IPS DF 4.7 (cell line): ENCODE data around the gene MSI2.

Experiments used
- DNase-seq: peaks from one replicate; pipeline ENCODE4 v3.0.0-alpha.2; 2013; ENCODE audit warnings: low spot score; ENCODE audit errors: extremely low read depth

Gene MSI2

DNA sequence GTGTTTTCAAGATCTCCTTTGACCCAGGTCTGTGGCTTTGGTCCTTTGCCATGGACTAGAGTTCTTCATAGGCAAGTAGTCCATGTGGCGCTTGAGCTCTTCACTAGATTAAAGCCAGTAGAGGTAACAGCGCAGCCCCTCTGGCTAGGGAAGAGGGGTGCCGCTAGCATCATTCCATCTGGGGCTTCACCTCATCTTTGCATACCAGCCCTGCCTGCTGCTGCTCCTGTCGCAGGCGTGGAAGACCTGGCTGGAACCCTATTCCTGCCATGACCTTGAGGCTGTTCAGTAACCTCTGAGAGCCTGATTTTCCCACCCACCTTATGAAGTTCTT, 198.4 kb downstream of the MSI2 start:
- DNase-seq, result no peak

DNA sequence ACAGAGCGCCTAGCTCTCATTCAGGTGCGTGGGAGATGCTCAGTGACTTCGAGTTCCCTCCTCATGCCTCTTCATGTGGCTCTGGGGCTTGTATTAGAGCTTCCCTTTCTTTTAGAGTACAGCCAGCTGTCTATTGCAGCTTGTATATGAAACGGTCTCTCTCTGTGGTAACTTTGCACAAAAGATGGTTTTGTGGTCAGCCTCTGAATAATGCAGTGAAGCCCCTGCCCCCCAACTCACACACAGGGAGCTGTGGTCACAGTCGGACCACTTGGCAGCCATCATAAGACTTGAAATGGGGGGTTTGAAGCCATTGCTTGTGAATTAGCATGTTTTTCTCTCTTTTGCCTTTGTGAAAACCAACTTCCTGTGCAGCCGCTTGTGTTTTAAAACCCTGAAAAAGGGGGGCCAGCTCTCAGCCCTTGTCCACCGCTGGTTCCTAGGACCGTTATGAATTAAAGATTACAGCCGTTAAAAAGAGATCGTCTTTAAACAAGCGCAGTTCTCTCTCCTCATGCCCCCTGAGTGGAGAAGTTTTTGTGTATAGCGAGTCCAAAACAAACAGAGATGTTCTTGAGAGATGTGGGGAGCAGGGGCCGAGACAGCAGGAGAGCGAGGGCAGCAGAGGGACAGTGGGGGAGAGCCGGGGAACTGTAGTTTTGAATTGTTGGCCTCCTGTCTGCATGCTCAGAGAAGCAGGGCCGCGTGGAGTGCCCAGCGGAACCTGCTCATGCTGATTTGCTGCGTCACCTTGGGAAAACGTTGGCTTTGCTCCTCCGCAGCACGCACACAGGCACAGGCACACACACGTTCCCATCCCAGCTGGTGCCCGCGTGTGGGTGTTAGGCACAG, 199.0 kb downstream of the MSI2 start:
- no peak for DNase-seq

DNA sequence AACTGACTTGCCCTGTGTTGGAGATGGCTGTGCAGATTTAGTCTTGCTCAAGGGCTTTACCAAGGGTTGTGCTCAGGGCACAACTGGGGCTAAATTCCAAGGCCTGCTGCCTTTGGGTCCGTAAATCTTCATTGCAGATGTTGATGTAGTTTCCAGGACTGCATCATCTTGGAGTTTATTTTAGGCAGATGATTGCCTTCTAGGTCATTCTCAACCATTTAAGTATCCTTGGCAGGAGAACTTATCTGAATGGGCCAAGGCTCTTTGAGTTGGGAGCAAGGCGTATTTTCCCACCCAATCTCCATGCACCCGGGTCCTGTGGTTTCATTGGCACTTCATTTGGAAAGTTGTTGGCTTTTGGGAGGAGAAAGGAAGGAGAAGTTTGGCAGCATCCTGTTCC, 200.3 kb downstream of the MSI2 start:
- DNase-seq, result no peak

DNA sequence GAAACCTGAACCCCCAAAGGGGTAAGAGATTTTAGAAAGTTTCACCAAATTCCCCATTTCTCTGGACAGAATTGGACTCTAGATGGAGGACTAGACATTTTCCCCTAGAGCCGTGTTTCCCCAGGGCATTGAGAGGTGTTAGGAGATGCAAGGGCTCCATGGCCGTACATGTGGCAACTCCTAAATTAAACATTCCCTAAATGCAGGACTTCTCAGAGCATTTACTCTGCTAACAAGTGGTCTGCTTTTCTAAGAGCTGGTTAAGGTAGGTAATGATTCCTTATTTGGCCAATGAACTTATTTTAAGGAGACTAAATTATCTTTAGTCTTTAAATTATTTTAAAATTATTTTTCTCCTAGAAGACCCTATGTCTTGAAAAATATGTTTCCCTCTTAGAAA, 200.9 kb downstream of the MSI2 start:
- no peak for DNase-seq

DNA sequence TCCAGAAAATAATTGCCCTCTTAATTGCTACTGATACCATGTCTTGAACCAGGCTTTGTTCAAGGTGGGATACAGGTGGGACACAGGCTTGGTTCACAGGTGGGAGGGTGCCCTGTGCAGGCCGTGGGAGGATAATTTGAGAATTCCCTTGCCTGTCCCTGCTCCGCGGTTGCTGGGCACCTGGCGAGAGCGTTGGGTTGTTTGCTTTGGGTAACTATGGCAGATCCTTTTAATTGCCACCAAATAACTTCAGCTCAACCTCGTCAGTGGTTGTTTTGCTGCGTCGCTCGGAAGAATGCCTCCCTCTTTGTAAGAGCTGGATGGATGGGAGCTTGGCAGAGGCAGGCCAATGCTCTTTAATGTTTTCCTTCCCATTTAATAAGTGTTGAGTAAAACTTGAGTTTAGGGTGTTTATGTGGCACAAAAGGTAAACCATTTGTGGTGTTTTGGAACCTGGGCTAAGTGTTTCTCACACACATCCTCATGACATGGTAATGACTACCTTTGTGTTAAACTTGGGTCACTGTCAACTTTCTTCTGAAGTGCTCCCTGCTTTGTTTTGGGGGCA, 202.5 kb downstream of the MSI2 start:
- DNase-seq, result no peak

DNA sequence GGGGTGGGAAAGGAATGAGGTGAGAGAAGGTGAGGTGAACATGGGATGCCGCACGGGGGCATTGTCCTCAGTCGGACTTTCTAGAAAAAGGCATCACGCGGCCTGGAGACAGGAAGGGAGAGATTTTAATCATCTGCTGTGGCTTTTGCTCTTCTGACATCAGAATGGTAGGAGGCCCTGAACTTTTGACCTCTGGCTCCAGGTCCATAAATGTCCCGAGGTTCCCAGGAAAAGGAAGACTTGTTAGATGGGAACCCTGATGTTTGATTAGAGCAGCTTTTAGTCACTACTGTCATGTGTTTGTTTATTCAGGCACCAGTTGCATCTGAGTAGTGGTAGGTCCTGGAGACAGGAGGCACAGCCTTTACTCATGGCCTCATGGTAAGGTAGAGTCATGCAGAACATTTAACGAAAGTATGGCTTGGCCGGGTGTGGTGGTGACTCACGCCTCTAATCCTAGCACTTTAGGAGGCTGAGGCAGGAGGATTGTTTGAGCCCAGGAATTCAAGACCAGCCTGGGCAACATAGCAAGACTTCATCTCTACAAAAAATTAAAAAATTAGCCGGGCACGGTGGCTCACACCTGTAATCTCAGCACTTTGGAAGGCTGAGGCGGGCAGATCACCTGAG, 203.1 kb downstream of the MSI2 start:
- DNase-seq, result no peak

DNA sequence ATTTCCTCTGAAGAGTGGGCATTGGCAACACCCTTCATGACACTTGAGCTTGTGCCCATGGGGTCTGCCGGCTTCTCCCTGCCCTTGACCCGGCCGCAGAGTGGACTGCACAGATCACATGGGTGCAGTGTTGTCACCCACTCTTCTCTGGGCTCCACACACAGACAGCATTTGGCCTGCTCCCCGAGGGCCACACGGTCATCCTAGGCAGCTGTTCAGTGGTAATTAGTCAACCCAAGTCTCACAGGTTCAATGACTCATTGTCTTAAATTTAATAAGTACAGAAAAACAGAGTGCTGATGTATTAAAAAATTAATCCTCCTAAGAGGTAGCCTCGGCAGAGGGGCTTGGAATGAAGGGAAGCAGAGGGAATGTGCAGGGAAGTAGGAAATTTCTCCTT, 204.8 kb downstream of the MSI2 start:
- DNase-seq, result no peak

DNA sequence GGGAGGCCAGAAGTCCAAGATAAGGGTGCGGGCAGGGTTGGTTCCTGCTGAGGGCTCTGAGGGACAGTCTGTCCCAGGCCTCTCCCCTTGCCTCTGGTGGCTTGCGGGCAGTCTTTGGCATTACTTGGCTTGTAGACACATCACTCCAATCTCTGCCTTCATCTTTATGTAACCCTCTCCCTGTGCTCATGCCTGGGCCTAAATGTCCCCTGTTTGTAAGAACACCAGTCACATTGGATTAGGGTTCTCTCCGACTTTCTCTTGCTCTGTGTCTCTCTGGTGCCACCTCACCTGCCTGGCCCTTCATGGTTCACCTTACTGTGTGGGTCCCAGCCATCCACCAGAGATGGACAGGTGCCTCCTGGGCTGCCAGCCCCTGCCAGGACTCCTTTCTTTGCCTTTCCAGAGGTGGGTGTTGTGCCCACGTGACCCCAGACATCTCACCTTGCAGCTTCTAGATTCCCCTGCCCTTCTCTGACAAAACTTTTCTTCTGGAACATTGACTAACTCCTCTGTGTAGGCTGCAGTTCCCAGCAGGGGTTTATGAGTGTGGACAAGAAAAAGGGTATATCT, 205.8 kb downstream of the MSI2 start:
- no peak for DNase-seq

DNA sequence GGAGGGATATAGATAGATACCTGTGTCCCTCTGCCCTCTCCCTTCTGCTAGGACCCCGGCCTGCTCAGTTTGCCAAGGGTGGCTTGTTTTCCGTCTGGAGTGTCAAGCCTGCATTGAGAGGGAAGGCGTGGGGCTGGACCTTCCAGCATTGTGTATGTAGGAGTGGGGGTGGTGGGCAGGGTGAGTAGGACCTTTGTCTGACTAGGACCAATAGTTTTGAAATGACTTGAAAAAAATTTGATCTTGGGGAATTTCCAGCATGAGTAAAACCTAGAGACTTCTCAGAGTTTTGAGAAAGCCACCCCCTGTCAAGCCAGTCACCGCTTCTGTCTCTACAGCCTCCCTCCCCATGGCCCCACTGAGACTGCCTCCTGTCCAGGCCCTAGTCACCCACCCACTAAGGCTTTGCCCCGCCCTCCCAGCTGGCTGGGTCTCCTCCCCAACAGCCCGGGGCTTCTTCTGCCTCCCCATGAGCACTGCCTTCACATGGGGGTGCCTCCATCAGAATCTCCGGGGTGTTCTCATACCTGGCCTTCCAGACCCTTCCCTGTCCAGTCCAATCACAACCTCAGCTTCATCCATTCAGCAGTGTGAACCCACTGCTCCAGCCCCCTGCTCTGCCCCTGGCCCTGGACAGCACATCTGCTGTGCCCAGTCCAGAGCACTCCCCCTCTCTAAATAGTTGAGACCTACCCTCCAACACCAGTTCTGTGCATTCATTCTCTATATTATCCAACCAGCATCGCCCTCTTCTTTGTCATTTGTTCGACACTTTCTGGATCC, 207.0 kb downstream of the MSI2 start:
- DNase-seq, result no peak

DNA sequence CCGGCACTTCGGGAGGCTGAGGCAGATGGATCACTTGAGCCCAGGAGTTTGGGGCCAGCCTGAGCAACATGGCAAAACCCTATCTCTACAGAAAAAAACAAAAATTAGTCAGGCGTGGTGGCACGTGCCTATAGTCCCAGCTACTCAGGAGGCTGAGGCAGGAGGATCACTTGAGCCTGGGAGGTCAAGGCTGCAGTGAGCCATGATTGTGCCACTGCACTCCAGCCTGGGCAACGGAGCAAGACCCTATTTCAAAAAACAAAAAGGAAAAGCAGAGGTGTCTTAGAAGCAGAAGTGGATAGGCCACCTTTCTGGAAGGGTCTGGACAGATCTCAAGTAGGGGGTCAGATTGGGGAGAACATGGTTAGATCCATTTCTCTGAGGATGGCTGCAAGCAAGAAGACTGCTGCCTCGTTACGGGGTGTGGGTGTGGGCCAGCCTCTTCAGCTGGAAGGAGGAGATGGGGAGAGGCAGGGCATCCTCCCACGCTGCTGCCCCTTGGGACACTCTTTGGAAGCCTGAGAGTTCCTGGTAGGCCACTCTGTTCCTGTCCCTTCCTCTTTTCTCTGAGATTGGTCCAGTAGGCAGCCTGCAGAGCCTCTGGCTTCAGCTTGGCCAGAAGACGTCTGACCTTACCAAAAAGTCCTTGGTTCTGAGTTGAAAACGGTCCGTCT, 208.0 kb downstream of the MSI2 start:
- DNase-seq, result no peak

DNA sequence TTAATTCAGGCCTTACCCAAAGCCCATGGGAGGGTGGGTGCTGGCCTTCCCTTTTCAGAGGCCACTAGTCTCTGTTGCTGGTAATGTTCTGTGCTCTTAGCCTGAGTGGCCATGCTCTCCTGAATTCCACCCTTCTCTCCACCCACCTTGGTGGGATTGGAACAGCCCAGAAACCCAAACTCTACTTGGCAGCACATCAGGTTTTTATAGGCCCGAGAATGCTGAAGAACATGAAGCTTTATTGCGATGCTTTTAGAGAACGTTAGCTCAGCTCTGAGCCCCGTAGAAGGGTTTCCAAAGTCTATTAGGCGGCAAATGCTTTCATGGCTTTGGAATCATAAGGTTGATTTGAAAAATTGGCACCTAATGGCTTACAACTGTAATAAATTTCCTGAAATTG, 209.3 kb downstream of the MSI2 start:
- DNase-seq, result no peak

DNA sequence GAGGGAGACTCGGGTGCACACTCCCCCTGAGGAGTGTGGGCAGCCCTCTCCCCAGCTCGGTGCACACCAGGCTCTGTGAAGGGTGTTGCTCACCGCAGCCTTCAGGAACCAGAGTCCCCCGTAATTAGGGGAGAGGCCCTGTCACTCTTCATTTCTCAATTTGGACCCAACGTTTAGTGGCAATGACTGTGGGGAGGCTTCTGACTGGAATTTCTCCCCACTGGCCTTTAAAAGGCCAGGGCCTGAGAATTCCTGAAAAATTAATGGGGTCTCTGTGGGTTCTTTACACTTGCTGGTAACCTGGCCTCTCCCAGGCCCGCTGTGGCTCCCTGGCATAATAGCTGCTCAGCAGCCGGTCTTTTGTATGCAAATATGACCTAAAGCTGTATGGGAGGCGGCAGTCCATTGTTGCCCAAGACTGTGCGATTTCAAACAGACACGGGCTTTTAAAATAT, 209.7 kb downstream of the MSI2 start:
- DNase-seq, result no peak

DNA sequence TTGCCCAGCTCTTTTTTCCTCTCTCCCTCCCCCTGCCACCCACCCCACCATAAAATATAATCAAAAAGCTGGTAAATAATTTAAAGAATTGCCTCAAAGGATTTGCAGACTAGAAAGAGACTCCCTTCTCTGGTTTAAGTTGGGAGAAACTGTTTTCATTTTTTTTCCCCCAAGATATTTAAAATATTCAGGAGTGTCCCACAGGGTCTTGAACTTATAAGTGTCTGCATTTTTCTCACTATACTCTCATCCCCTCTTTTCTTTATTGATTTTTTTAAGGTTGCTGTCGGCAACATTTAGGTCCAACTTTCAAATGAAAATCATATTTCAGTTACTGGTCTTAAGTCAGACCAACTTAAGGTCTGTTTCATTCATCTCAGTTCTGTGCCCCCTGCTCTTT, 210.2 kb downstream of the MSI2 start:
- no peak for DNase-seq

DNA sequence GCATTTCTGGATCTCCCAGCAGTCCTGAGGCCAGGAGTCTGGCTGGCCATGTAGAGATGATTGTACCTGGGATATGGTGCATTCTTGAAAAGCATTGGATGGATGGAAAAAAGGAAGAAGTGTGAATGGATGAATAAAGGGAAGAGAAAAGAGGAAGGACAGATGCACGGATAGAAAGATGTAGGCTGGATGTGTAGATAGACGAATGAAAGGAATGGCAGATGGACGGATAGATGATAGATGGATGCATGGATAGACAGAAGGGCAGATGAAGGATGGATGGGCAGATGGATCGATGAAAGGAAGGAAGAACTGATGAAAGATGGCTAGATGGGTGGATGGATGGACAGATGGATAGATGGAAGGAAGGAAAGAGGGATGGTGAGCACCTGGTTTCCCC, 210.9 kb downstream of the MSI2 start:
- no peak for DNase-seq

DNA sequence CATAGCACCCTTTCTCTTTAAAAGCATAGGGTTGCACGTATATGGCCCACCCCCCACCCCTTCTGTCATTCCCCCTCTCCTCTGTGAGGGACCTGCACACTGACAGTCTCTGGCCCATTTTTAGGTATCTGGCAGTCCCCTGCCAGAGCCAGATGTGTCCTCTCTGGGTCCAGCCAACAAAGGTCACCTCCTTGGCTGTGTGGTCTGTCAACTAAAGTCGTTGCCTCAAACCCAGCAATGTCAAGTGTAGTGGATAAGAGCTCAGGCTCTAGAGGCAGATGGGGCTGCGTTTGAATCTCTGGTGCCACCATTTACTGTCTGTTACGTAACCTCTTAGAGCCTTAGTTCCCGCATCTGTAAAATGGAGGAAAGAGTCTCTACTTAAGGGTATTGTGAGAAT, 211.5 kb downstream of the MSI2 start:
- DNase-seq, result no peak

DNA sequence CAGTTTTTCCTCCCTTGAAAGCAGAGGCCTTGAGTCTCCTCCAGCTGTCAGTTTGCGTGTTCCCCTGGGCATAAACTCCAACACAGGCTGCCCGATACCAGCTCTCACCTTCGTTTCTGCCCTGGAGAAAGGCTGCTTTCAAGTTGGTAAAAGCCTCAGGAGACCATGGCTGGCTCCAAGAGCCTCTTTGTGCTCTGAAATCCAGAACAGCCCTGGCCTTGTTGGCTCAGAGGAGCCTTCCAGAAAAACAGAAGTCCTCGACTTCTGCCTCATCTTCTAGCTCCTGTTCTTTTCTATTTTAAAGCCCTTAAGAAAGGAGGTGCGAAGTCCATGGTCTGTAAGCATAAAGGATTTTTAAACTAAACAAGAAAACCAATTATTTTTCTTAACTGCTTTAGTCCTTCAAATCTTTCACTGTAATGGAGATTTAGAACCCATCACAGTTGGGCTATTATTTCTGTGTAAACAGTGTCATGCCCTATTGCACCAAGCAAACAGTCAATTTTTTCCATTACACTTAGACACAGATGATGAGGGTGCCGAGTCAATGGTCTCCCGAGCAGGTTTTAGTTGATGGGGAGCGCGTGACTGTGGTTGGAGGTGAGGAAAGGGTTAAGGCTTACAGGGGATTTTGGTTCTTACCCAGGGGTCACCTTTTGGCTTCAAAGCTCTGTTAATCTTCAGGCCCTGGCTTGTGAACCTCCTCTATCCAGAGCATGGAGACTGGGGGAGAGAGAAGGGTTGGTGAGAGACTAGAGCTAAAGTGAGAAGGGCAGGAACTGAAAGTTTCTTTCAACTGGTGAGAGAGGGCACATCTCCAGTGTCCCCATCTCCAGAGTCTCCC, 212.8 kb downstream of the MSI2 start:
- no peak for DNase-seq

DNA sequence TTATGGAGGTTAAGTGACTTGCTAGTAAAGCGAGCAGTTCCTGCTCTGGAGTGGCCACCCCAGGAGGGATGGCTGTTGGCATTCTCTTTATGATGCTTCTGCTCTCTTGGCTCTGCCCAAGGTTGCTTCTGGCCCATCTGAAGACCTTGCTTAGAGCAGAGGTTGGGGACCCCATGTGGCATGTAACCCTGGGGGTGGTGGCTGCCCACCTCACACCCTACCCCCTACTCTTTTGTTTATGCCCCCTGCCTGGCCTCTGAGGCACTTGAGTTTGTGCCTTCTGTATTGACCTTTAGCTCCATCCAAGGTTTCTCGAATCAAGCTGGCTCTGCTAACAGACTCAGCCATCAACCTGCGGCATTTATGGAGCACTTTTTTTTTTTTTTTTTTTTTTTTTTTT, 214.6 kb downstream of the MSI2 start:
- DNase-seq, result no peak

DNA sequence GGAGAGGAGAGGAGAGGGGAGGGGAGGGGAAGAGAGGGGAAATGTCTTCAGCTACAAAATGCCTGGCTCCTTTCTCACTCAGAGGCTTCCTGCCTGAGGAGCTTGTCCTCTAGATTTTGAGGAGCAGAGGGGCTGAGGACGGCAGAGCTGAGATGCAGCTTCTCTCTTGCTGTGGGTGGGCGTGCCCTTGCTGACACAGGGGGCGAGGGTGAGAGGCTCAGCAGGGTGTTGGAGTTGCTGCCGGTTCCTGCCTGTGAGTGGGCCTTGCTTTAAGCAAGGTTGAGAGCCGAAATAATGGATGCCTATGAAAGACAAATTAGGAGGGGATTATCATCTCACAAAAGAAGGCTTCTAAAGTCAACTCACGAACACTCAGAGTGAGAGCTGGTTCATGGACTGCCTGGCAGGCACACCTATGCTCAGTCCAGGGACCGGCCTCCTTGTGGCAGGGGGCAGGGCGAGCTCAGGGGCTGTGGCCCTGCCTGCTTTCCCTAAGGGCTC, 215.6 kb downstream of the MSI2 start:
- no peak for DNase-seq

DNA sequence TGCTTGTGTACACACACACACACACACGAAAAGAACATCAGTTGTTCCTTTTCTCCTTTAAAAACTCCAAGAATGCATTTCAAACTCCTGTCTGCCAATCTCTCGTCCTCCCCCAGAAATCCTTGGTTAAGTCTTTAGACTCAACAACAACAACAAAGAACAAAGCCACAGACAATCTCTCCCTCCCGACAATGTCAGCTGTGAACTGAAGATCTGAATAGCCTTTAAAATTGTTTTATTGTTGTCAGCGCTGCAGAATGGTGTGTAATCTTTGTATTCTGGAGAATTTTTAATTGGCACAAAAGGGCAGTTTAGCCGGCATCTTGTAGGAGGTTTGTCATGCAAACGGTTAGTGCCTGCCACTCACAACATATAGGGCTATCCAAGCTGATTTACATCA, 219.5 kb downstream of the MSI2 start:
- no peak for DNase-seq
